Measurements from ENCODE around the gene SLC48A1.

SLC48A1 gene

DNA sequence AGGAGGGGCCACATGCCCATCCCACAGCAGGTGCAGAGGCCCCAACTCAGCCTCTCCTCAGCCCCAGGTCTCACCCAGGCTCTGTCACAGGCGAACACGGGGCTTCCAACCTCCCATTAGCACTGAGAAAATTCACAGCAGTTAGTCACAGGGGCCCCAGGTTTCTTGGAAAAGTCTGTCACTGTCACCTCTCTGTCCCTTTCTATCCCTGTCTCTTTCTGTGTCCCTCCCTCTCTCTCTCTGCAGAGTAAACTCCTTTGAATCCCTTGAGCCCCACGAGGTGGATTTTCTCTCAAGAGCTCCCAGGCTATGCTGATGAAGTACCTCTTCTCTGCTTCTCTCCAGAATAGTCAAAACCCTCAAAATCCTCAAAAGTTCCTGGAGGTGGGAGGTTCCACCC, 33.7 kb upstream of the SLC48A1 start:
- ATAC-seq, result no peak
- TF ChIP-seq ZC3H10 (CRISPR knock-in tag; IDR thresholded peaks at IDR 0.05) (no peak), SNAI2 (CRISPR knock-in tag; IDR thresholded peaks at IDR 0.05) (no peak), ZNF565 (CRISPR knock-in tag; conservative IDR thresholded peaks at IDR 0.05; ENCODE audit: low read depth) (no peak), TOX (CRISPR knock-in tag; IDR thresholded peaks at IDR 0.05; ENCODE audit: borderline replicate concordance) (no peak), RARB (CRISPR knock-in tag; IDR thresholded peaks at IDR 0.05) (no peak), ISL1 (CRISPR knock-in tag; IDR thresholded peaks at IDR 0.05) (no peak), GLIS3 (CRISPR knock-in tag; IDR thresholded peaks at IDR 0.05) (no peak)
- TF ChIP-seq, protein P1, sequence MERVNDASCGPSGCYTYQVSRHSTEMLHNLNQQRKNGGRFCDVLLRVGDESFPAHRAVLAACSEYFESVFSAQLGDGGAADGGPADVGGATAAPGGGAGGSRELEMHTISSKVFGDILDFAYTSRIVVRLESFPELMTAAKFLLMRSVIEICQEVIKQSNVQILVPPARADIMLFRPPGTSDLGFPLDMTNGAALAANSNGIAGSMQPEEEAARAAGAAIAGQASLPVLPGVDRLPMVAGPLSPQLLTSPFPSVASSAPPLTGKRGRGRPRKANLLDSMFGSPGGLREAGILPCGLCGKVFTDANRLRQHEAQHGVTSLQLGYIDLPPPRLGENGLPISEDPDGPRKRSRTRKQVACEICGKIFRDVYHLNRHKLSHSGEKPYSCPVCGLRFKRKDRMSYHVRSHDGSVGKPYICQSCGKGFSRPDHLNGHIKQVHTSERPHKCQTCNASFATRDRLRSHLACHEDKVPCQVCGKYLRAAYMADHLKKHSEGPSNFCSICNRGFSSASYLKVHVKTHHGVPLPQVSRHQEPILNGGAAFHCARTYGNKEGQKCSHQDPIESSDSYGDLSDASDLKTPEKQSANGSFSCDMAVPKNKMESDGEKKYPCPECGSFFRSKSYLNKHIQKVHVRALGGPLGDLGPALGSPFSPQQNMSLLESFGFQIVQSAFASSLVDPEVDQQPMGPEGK (CRISPR knock-in tag; IDR thresholded peaks at IDR 0.05; ENCODE audit: borderline replicate concordance), result no peak
- TF ChIP-seq, protein P2, sequence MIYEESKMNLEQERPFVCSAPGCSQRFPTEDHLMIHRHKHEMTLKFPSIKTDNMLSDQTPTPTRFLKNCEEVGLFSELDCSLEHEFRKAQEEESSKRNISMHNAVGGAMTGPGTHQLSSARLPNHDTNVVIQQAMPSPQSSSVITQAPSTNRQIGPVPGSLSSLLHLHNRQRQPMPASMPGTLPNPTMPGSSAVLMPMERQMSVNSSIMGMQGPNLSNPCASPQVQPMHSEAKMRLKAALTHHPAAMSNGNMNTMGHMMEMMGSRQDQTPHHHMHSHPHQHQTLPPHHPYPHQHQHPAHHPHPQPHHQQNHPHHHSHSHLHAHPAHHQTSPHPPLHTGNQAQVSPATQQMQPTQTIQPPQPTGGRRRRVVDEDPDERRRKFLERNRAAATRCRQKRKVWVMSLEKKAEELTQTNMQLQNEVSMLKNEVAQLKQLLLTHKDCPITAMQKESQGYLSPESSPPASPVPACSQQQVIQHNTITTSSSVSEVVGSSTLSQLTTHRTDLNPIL (CRISPR knock-in tag; IDR thresholded peaks at IDR 0.05; ENCODE audit: low read depth), result no peak

DNA sequence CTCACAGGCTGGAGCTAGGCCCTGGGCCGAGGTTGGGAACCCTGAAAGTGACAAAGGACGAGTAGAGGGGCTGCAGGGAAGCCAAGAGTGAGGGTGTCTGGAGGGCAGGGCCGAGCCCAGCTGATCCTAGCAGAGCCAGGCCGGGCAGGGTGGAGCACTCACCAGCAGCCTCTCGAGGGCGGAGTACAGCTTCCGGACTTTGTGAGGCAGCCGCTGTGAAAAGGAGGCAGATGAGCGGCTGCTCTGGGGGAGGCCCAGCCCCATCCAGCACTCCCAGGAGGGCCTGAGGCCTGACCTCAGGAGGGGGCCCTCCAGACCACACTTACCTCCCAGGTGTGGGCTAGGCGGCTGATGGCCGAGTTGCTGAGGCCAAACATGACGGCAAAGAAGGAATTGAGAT, 33.1 kb upstream of the SLC48A1 start:
- TF ChIP-seq ESRRG (CRISPR knock-in tag; IDR thresholded peaks at IDR 0.05), result no peak
- no peak for TF ChIP-seq SNAI2 (CRISPR knock-in tag; IDR thresholded peaks at IDR 0.05)
- TF ChIP-seq, protein P3, sequence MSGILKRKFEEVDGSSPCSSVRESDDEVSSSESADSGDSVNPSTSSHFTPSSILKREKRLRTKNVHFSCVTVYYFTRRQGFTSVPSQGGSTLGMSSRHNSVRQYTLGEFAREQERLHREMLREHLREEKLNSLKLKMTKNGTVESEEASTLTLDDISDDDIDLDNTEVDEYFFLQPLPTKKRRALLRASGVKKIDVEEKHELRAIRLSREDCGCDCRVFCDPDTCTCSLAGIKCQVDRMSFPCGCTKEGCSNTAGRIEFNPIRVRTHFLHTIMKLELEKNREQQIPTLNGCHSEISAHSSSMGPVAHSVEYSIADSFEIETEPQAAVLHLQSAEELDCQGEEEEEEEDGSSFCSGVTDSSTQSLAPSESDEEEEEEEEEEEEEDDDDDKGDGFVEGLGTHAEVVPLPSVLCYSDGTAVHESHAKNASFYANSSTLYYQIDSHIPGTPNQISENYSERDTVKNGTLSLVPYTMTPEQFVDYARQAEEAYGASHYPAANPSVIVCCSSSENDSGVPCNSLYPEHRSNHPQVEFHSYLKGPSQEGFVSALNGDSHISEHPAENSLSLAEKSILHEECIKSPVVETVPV (CRISPR knock-in tag; IDR thresholded peaks at IDR 0.05), result no peak
- TF ChIP-seq, protein P1 (CRISPR knock-in tag; IDR thresholded peaks at IDR 0.05; ENCODE audit: borderline replicate concordance), result no peak
- TF ChIP-seq, protein P4, sequence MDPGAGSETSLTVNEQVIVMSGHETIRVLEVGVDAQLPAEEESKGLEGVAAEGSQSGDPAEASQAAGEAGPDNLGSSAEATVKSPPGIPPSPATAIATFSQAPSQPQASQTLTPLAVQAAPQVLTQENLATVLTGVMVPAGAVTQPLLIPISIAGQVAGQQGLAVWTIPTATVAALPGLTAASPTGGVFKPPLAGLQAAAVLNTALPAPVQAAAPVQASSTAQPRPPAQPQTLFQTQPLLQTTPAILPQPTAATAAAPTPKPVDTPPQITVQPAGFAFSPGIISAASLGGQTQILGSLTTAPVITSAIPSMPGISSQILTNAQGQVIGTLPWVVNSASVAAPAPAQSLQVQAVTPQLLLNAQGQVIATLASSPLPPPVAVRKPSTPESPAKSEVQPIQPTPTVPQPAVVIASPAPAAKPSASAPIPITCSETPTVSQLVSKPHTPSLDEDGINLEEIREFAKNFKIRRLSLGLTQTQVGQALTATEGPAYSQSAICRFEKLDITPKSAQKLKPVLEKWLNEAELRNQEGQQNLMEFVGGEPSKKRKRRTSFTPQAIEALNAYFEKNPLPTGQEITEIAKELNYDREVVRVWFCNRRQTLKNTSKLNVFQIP (CRISPR knock-in tag; IDR thresholded peaks at IDR 0.05; ENCODE audit: borderline replicate concordance, low read depth), result no peak
- TF ChIP-seq PPARA (CRISPR knock-in tag; IDR thresholded peaks at IDR 0.05; ENCODE audit: borderline replicate concordance), result no peak
- no peak for TF ChIP-seq ZNF565 (CRISPR knock-in tag; conservative IDR thresholded peaks at IDR 0.05; ENCODE audit: low read depth)
- TF ChIP-seq, protein P5, sequence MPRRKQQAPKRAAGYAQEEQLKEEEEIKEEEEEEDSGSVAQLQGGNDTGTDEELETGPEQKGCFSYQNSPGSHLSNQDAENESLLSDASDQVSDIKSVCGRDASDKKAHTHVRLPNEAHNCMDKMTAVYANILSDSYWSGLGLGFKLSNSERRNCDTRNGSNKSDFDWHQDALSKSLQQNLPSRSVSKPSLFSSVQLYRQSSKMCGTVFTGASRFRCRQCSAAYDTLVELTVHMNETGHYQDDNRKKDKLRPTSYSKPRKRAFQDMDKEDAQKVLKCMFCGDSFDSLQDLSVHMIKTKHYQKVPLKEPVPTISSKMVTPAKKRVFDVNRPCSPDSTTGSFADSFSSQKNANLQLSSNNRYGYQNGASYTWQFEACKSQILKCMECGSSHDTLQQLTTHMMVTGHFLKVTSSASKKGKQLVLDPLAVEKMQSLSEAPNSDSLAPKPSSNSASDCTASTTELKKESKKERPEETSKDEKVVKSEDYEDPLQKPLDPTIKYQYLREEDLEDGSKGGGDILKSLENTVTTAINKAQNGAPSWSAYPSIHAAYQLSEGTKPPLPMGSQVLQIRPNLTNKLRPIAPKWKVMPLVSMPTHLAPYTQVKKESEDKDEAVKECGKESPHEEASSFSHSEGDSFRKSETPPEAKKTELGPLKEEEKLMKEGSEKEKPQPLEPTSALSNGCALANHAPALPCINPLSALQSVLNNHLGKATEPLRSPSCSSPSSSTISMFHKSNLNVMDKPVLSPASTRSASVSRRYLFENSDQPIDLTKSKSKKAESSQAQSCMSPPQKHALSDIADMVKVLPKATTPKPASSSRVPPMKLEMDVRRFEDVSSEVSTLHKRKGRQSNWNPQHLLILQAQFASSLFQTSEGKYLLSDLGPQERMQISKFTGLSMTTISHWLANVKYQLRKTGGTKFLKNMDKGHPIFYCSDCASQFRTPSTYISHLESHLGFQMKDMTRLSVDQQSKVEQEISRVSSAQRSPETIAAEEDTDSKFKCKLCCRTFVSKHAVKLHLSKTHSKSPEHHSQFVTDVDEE (CRISPR knock-in tag; IDR thresholded peaks at IDR 0.05), result no peak
- TF ChIP-seq TCF4 (CRISPR knock-in tag; IDR thresholded peaks at IDR 0.05; ENCODE audit: borderline replicate concordance), result no peak
- no peak for ATAC-seq

DNA sequence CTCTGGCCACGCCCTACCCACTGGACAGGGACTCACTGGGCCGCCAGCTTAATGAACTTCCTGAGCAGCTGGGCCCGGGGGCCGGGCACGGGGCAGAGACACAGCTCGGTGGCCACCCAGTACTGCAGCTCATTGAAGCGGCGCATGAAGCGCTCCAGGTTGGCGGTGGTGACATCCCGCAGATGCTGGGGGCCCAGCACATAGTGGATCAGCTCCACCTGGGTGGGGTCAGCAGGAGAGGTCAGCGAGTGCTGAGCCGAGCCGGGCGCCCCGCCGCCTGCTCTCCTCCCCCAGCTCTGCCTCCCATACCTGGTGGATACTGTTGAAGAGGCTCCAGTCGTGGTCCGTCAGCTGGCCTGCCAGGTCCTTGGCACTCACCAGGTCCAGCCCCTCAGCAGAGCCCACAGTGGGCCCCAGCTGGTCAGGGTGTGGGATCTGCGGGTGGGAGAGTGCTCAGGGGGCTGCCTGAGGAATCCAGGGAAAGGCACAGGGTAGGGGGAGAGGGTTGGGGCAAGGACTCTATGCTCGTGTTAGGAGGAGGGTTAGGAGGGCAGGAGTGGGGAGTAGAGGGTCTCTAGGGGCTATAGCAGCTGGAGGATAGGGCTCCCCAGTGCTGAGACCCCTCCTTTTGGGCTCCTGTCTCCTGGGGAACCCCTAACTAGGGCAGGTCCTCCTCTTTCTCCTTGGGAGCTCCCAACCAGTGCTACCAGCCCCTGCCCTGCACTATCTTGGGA, 32.3 kb upstream of the SLC48A1 start:
- no peak; the same call in 1 of the 3 replicates for ATAC-seq
- TF ChIP-seq OSR1 (CRISPR knock-in tag; IDR thresholded peaks at IDR 0.05) (no peak), ZC3H10 (CRISPR knock-in tag; IDR thresholded peaks at IDR 0.05) (no peak), CSDC2 (CRISPR knock-in tag; IDR thresholded peaks at IDR 0.05) (no peak), TOX (CRISPR knock-in tag; IDR thresholded peaks at IDR 0.05; ENCODE audit: borderline replicate concordance) (no peak)
- TF ChIP-seq, protein P5 (CRISPR knock-in tag; IDR thresholded peaks at IDR 0.05), result no peak
- TF ChIP-seq, protein P1 (CRISPR knock-in tag; IDR thresholded peaks at IDR 0.05; ENCODE audit: borderline replicate concordance), result no peak
- TF ChIP-seq, protein P4 (CRISPR knock-in tag; IDR thresholded peaks at IDR 0.05; ENCODE audit: borderline replicate concordance, low read depth), result no peak

All from SK-N-SH treated with all-trans-retinoic acid at 6 μM for 48 hours (cell line).